HG03565 (cell line): Measurements from ENCODE around the gene PCDH1.

Source experiments
- ATAC-seq: cut with Tn5 transposase; IDR thresholded peaks from one replicate; pipeline ENCODE4 v1.9.1; 2021; ENCODE audit warnings: mild to moderate bottlenecking, moderate library complexity; ENCODE audit not compliant: unreplicated experiment

PCDH1 gene

DNA sequence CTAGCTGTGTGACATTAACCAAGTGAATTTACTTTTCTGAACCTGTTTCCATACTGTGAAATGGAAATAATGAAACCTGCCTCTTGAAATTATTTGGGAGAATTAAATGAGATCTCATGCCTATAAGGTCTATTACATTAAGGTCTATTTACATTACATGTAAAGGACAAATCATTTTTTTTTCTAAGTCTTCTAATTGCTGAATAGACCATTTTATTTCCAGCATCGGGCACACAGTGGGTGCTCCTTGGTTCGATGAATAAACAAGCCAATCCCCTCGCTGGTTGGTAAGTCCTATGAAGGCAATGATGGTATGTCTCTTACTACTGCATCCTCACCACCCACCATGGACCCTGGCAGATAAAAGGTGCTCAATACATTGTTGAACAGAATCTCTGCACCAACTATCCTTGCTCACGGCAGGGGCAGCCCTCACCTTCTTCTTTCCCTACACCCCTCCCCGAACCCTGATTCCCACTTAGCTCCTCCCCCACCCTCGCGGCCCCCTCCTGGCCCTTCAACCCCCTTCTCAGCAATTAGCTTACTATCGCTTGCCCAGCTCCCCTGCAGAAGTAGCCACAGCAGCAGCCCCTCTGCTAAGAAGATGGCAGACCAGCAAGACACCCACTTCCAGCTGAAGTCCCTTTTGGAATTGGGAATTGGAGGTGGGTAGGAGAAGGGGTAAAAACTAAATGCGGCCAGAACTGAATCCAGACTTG is 3.0 kb downstream of the PCDH1 start:
- ATAC-seq = no peak

DNA sequence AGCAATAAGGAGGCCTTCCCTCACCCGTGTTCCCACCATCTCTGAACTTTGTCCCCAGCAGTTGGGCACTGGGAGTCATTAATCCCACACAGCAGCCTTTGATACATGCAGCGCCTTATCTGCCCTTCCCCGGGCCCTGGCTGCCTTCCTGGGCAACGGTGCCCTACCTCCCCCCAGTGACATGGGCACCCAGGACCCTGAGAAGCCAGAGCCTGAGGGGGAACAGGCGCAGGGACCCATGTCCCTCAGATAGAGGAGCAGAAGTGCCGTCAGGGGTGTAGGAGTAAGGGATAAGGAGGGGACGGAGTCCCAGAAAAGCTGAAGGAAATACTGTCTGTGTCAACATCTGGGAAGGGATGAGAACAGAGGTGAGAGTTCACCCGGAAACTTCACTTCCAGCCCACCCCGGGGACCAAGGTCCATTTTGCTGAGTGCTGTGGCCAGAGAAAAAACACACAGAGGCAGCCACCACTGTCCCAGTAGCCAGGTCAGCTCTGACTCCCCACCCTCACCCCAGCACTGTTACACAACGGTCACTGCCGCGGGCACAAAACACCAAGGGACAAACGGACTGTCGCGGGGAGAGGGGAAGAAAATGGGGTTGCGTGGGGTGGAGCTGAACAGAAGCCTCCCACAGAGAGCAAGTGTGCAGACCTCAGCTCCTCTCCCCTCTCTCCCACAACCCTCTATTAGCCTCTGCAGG is 3.8 kb downstream of the PCDH1 start:
- ATAC-seq = no peak

DNA sequence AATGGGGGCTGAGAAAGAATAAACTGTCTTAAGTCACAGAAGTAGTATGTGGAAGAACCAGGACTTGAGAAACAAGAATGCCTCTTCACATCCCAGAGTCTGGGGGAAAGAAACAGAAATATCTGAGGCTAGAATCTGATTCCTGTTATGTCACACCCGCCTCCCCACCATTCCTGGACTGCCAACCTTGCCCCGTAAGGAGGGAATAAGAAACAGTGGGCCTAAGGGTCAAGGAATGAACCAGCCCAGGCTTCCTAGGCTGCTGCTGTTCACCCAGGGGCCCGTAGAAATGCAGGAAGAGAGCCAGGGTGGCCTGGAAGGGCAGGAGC is 4.3 kb downstream of the PCDH1 start:
- no peak for ATAC-seq

DNA sequence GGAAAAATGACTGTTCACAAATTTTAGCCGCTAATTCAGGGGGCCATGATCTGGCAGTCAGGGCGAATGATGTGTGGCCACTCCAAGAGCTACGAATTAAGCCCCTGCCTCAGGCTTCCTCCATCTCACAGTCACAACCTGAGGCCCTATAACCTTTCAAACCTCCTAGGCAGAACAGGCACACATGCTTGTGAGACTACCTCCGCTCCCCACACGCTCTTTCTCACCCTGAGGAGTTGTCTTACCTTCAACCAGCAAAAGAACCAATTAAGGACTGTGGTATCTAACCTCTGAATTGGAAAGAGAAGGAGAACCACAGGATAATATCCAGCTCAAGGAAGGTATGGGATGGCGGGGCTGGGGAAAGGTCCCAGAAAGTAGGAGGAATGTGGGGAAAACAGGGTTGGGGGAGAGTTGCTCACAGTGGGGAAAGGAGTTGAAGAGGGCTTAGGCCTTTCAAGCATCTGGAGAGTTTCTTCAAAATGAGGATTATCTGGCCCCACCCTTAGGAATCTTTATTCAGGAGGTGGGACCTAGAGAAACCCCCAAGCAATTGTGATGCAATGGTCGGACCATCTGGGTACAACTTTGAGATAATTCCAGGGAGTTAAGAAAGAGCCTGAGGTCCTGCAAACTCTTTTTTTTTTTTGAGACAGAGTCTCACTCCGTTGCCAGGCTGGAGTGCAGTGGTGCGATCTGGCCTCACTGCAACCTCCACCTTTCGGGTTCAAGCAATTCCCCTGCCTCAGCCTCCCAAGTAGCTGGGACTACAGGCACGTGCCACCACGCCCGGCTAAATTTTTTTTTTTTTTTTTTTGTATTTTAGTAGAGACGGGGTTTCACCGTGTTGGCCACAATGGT is 5.5 kb downstream of the PCDH1 start:
- ATAC-seq = no peak

DNA sequence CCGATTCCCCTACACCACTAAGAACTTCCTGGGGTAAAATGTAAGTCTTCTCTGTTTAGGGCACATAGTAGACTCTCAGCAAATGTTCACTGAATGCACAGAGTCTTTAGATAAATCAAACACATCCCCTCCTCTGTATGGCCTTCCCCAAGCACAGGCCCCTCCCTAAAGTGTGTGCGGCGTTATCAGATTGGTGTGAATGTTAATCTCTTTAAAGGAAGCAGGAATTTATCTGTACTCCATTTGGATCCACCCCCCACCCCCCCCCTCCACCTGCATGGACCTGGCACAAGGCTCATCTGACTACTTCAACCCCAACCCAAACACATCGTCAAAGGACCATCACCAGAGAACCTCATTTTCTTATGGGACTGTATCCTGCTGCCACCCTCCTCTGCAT is 6.3 kb downstream of the PCDH1 start:
- no peak for ATAC-seq

DNA sequence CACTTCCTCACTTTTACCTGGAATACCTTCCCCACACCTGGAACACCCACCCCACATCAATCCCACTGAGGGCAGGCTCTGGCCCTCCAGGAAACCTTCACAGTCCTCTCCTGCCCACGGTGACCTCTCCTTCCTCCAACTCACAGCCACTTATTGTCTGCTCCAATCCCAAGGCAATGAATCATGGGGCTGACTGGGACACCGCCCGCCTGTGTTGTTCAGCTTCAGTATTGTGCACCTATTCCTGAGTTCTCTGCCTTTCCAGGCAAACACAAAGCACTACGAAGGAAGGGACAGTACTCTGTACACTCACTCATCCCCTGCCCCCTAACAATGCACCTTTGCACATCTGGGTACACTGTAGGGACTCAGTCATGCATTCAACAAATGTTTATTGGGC is 7.3 kb downstream of the PCDH1 start:
- no peak for ATAC-seq

DNA sequence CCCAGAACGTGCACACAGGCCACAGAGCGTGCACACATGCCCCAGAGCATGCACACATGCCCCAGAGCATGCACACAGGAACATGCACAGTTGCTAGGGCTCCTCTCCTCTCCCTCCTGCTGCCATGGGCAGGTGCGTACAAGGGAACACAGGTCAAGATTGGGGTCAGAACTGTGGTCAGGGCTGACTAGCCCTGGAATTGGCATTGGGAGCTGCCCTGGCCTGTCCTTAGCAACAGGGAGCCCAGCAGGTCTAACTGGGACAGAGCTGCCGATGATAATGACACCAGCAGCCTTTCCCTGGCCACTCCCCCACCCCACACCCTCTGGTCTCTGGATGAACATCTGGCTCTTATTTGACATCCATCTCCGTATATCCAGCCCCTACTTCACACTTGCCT is 8.0 kb downstream of the PCDH1 start:
- ATAC-seq = no peak

DNA sequence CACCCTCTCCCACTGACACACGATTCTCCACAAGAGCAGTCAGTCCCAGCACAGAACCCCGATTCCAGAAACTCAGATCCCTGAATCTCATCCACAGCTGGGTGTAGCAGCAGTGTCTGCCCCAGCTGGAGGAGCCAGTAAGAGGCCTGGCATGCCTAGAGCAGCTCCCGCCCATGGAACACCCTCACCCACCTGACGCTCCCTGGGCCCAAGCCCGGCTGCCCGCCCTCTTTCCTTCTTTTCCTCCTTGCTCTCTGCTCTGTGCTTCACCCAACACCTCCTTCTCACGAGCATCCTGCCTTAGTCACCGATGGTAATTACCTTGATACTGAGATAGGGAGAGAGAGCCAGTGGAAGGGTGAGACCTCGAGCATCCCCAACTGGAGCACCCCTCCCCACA is 8.7 kb downstream of the PCDH1 start:
- ATAC-seq = no peak

DNA sequence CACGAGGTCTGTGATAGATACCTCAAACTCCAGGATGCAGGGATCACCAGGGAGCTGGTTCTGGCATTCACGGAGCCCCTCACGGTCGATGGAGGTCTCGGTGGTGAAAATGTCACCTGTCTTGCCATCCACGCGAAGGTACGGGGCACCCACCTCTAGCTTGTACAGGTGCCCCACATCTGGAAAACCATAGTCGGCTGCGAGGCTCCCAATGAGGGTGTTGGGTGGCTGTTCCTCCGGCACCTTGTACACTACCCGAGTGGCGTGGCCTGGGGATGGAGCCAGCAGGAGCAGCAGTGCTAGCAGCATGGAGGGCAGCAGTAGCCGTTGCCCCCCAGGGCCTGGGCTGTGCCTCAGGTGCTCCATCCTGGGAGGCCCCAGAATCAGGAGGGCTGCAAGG is 9.2 kb downstream of the PCDH1 start:
- ATAC-seq = no peak

DNA sequence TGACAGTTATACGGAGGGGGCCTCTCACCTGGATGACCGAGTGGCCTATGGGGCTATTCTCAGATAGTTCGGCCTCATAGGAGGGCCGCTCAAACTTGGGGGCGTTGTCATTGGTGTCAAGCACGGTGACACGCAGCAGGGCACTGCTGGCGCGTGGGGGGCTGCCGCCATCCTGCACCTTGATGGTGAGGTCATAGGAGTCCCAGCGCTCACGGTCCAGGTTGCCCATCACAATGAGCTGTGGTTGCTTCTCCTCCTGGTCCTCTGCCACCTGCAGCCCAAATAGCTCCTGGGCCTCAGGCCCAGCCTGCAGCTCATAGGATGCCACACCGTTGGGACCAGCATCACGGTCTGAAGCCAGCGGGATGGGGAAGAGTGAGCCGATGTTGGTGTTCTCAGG is 9.7 kb downstream of the PCDH1 start:
- no peak for ATAC-seq

DNA sequence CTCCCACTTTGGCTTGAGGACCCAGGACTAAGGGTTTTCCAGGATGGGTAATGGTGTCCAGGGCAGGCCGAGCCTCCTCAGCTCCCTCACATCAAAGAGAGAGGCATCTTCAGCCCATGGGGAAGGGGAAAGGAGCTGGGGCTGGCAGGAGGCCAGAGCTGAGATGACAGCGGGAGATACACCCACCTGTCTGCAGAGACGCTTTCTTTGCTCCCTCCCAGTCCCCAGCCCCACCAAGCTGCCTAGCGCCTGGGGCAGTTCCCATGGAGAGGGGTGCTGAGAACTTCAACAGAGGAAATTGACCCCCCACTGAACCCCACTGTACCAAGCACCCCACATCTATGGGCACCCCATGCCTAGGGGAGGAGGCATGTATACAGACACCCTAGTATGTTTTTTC is 10.6 kb downstream of the PCDH1 start:
- no peak for ATAC-seq

DNA sequence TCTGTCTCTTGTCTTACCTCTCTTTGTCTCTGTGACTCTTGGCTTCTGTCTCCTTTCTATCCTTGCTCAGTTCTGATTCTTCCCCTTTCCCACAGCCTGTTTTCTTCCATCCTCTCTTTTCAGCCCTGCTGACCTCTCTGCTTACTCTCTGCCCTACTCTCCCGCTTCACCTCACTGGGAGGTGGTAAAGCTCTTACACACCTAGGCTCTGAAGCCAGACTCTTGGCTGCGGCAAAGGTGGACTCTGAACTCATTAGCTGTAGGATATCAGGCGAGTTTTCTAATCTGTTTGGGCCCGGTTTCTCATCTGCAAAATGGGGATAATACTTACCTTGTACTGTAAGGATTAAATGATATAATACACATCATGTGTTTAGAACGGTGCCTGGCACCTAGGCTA is 11.1 kb downstream of the PCDH1 start:
- ATAC-seq = no peak

DNA sequence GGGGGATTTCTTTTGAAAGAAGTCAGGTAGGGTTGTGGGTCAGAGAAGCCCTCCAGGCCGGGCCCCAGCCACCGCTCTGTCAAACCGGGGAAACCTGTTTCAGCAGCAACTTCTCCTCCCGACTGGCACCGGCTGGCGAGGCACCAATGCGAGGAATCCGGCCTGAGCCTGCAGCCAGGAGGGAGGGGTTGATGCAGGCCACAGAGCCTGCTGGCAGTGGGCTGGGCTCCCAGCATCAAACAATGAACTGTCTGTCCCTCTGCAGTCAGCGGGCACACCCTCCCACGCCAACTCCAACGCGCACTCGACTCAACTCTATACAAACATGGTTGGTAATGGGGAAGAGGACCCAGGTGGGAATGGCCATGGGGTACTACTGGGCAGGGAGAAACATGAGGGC is 12.1 kb downstream of the PCDH1 start:
- ATAC-seq = no peak

DNA sequence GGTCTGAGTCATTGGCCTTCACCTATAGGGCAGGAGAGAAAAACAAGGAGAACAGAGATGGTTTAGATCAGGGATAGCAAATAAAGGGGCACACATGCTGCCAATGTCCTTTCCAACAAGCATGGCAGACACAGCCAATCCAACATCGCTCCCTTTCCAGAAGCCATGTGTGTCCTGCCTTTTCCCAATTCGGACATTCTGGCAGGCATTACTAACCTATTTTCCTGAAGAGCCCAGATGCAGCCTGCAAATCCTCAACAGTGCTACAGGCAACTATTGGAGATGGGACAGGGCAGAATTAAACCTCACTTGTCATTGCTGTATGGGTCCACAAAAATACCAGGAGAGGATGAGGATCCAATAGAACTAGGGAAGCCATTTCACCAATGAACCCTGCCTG is 12.8 kb downstream of the PCDH1 start:
- ATAC-seq = no peak

DNA sequence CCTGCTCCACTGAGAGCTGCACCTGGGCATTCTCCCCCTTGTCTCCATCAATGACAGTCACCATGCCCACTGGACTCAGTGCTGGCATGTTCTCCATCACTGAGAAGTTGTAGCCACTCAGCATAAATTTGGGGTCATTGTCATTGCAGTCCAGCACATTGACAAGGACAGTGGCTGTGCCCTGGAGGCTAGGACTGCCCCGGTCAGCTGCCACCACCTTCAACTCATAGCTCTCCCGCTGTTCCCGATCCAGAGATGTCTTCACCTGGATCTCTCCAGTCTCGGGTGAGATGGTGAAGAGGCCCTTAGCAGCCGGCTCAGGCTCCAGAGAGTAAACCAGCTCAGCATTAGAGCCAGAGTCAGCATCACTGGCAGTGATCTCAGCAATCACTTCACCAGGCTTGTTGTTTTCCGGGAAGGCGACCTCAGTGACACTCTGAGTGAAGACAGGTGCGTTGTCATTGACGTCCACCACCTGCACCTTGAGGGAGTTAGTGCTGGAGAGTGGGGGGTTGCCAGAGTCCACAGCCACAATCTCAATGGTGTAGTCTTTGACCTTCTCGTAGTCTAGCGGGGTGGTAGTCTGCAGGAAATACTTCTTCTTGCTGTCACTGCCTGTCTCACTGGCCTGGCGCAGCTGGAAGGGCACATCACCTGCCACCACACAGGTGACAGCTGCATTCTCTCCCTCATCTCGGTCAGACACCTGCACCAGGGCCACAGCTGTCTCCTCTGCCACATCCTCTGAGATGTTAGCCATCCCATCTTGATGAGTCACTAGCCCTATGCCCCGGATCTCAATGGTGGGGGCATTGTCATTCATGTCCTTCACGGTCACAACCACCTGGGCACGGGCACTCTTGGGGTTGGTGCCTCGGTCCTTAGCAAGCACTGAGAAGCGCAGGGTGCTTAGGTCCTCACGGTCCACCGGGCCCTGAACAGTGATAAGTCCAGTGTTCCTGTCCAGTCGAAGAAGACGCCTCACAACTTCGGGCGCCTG is 13.5 kb downstream of the PCDH1 start:
- no peak for ATAC-seq

DNA sequence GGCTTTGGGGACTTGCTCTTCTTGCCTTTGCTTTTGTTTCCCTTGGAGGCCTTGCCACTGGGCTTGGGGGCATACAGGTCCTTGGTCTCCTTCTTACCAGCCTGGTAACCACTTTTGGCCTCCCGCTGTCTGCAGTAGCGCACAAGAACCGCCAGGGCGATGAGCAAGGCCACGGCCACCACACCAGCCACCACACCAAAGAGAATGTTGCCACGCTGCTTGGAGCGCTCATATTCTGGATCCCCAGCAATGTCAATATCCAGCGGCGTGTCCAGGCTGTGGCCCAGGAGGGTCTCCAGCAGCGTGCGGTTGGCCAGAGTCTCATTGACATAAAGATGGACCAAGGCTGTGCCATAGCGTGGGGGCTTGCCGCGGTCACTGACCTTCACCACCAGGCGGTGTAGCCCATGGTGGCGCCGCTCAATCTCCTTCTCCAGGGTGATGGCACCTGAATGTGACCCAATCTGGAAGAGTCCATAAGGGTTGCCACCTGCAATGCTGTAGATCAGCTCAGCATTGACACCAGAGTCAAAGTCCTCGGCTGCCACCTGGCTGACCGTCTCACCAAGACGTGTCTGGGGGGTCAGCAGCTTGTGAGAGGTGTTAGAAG is 14.5 kb downstream of the PCDH1 start:
- no peak for ATAC-seq

DNA sequence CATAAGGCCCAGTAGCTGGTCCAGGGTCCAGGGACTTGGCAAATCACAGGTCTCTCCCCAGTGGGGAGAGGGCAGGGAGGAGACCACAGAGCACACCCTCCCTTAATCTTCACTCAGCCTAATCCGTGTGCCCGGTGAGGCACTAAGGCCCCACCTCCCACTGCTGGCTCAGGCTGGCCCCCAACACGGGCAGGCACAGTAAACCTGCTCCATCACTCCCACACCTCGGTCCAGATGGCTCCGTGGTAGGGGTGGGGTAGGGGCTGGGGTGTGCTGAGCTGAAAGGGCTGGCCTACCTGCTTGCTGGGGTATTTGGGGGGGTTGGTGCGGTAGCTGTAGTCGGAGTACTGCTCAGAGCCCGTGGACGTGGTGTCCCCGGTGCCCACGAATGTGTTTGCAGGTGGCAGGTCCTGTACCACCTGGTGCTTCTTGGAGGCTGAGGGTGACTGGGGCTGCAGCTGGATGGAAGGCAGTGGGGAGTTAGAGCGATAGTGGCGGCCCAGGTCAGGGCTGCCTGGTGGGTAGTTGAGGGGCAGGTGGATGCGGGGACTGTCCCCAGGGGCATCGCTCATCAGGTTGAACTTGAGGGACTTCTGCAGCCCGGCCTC is 15.2 kb downstream of the PCDH1 start:
- no peak for ATAC-seq

DNA sequence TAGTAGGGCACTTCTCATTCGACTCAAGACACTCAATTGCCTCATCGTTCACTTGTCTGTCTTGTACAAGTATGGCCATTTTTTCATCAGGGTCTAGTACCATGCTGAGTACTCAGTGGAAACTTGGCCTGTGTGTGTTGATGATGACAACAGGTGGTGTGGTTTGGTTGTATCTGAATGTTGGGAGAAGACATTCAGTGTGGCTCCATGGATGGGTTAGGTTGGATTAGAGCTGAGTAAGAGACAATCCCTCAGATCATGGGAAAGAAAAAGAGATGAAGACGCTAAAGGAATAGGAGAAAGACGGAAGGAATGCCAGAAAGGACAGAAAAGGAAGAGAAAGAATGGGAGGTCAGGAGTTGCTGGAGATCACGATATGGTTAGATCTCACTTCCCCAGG is 17.0 kb downstream of the PCDH1 start:
- ATAC-seq = no peak

DNA sequence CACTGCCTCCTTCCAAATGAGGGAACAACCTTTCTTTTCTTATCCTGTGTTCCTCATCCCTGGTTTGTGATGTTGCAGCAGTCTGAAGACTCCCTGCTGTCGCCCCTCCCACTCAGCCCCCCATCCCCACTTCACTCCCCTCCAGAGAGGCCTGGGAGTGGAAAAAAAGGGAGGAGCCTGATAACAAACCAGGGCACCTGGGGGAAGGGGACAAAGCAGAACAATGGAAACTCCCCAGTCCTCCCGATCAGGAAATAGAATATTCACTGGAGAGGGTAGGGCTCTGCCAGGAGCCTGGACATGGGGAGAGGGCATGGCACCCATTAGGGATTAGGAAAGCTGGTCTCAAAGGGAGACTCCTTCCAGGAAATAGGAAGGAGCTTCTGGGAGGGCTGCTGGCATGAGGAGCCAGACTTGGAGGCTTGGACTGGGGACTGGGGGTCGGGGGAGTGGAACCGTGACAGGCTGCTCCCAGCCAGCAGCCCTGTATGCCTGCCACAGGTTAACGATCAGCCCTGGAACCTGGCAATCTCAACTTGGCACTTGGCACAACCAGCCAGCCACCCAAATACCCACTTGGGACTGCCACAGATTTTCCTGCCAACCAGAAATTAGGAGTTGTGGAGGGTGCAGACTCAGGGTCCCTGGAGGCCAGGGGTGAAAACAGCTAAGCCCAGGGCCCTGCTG is 20.0 kb downstream of the PCDH1 start:
- no peak for ATAC-seq
